ENCODE data around the gene SLC66A2.

The SLC66A2 gene

GRCh38 chr18:79899609-79900445, 51.6 kb downstream of the SLC66A2 start:
- Histone ChIP-seq H3K4me1 (ENCODE audit: insufficient read depth, low read length, poor library complexity, severe bottlenecking) (no peaks in the 10 kb centered on the region), H3K27me3 (ENCODE audit: insufficient read depth, low read length, poor library complexity, severe bottlenecking) (no peaks in the 10 kb centered on the region), H3K36me3 (ENCODE audit: insufficient read depth, low read length) (no peaks in the 10 kb centered on the region; the same call in 1 of the 2 replicates), H3K9me2 (replicated peaks; ENCODE audit: low read depth, low read length) (no peaks in the 10 kb centered on the region), H4K20me1 (ENCODE audit: insufficient read depth, low read length, poor library complexity, severe bottlenecking) (no peaks in the 10 kb centered on the region), H3K9me3 (ENCODE audit: insufficient read depth, low read depth, low read length) (peaks cover 20% of the 10 kb centered on the region; the same call in 1 of the 2 replicates), H3K4me3 (ENCODE audit: low read length, poor library complexity, severe bottlenecking) (no peak overlapping the region), H3K79me2 (ENCODE audit: insufficient read depth, low read length) (no peaks in the 10 kb centered on the region), H2AFZ (ENCODE audit: low read length) (no peak overlapping the region), H3K4me2 (ENCODE audit: low read depth, low read length, poor library complexity, severe bottlenecking) (no peak overlapping the region), H3F3A (ENCODE audit: low read depth) (no peaks in the 10 kb centered on the region), H3K9ac (ENCODE audit: low read depth, low read length, poor library complexity, severe bottlenecking) (no peak overlapping the region)
- TF ChIP-seq EZH2phosphoT487 (IDR thresholded peaks at IDR 0.05; ENCODE audit: borderline replicate concordance) (no peak), CTCF (conservative IDR thresholded peaks at IDR 0.05; ENCODE audit: low read length) (no peak)

- no peaks in the 10 kb centered on the region for H3K79me2 ChIP-seq (ENCODE audit: insufficient read depth, low read length)
- no peaks in the 10 kb centered on the region for H3F3A ChIP-seq (ENCODE audit: low read depth)
- H4K20me1 ChIP-seq (ENCODE audit: insufficient read depth, low read length, poor library complexity, severe bottlenecking) = no peaks in the 10 kb centered on the region
- H2AFZ ChIP-seq (ENCODE audit: low read length) = no peak overlapping the region
- H3K4me2 ChIP-seq (ENCODE audit: low read depth, low read length, poor library complexity, severe bottlenecking) = no peak overlapping the region
- no peak overlapping the region for H3K9ac ChIP-seq (ENCODE audit: low read depth, low read length, poor library complexity, severe bottlenecking)
- TF ChIP-seq CTCF (conservative IDR thresholded peaks at IDR 0.05; ENCODE audit: low read length) (no peak), EZH2phosphoT487 (IDR thresholded peaks at IDR 0.05; ENCODE audit: borderline replicate concordance) (no peak)
- peaks cover 20% of the 10 kb centered on the region; the same call in 1 of the 2 replicates for H3K9me3 ChIP-seq (ENCODE audit: insufficient read depth, low read depth, low read length)
- H3K4me3 ChIP-seq (ENCODE audit: low read length, poor library complexity, severe bottlenecking) = no peak overlapping the region
- no peaks in the 10 kb centered on the region for H3K27me3 ChIP-seq (ENCODE audit: insufficient read depth, low read length, poor library complexity, severe bottlenecking)
- H3K9me2 ChIP-seq (replicated peaks; ENCODE audit: low read depth, low read length) = no peaks in the 10 kb centered on the region
- no peaks in the 10 kb centered on the region; the same call in 1 of the 2 replicates for H3K36me3 ChIP-seq (ENCODE audit: insufficient read depth, low read length)
- H3K4me1 ChIP-seq (ENCODE audit: insufficient read depth, low read length, poor library complexity, severe bottlenecking) = no peaks in the 10 kb centered on the region
Measured at GRCh38 chr18:79898952-79899608, 52.4 kb downstream of the SLC66A2 start.

GRCh38 chr18:79897940-79898625, 53.4 kb downstream of the SLC66A2 start:
- H3K9ac ChIP-seq (ENCODE audit: low read depth, low read length, poor library complexity, severe bottlenecking) = no peak overlapping the region
- H3K79me2 ChIP-seq (ENCODE audit: insufficient read depth, low read length) = no peaks in the 10 kb centered on the region
- peaks cover 20% of the 10 kb centered on the region; the same call in 1 of the 2 replicates for H3K9me3 ChIP-seq (ENCODE audit: insufficient read depth, low read depth, low read length)
- no peak overlapping the region for H3K4me3 ChIP-seq (ENCODE audit: low read length, poor library complexity, severe bottlenecking)
- no peaks in the 10 kb centered on the region for H3K27me3 ChIP-seq (ENCODE audit: insufficient read depth, low read length, poor library complexity, severe bottlenecking)
- H4K20me1 ChIP-seq (ENCODE audit: insufficient read depth, low read length, poor library complexity, severe bottlenecking) = no peaks in the 10 kb centered on the region
- H3K4me1 ChIP-seq (ENCODE audit: insufficient read depth, low read length, poor library complexity, severe bottlenecking) = no peaks in the 10 kb centered on the region
- no peaks in the 10 kb centered on the region for H3K9me2 ChIP-seq (replicated peaks; ENCODE audit: low read depth, low read length)
- H2AFZ ChIP-seq (ENCODE audit: low read length) = no peak overlapping the region
- TF ChIP-seq EZH2phosphoT487 (IDR thresholded peaks at IDR 0.05; ENCODE audit: borderline replicate concordance) (no peak), CTCF (conservative IDR thresholded peaks at IDR 0.05; ENCODE audit: low read length) (no peak)
- no peak overlapping the region for H3K4me2 ChIP-seq (ENCODE audit: low read depth, low read length, poor library complexity, severe bottlenecking)
- H3K36me3 ChIP-seq (ENCODE audit: insufficient read depth, low read length) = no peaks in the 10 kb centered on the region; the same call in 1 of the 2 replicates
- no peaks in the 10 kb centered on the region for H3F3A ChIP-seq (ENCODE audit: low read depth)
